K562 (cell line): ENCODE measurements around the gene QKI. TPM values are rescaled to one million over a fixed set of nuclear protein-coding genes. Genes with fewer than 3 reads are reported as not detected.
A peak's percentile ranks its signal among the peaks of the same experiment; 100 is the strongest.

Source experiments
- ATAC-seq: fragments of 200-7000 bp; cut with Tn5 transposase; 3 replicates; pipeline ENCODE4 v1.9.1; 2020; ENCODE audit warnings: moderate library complexity
- BruUV-seq: library from RNA; stranded (reverse); fragments of 400-500 nt; replicated peaks from 2 replicates; lab custom pipeline; 2021; lab: Mats Ljungman, UMichigan
- CTCF ChIA-PET: fragments of 300-600 bp; formaldehyde crosslinking; extraction: SDS; loops from one replicate; lab custom pipeline; 2021; ENCODE audit warnings: low intra/inter-chr PET ratio; lab: Yijun Ruan, JAX
- POLR2A ChIA-PET: fragments of 300-600, 350-650 bp; sonication (Branson Sonifier 250); formaldehyde crosslinking; extraction: SDS; loops from one replicate; lab custom pipeline; 2021; ENCODE audit warnings: antibody characterized with exemption, inconsistent platforms; lab: Yijun Ruan, JAX
- DNase-seq, 4 experiments: peaks; one replicate each; pipeline versions ENCODE4 v3.0.0 to v3.0.0-alpha.2; 2011 to 2018; ENCODE audit warnings: low spot score in 3 of 4, mixed read lengths in 3 of 4; ENCODE audit errors: extremely low read depth in 1 of 4
- FAIRE-seq: peaks from 2 replicates; lab custom pipeline; 2011; peaks lifted over from hg19 to GRCh38; lab: Jason Lieb, UNC
- H2AFZ ChIP-seq: 2 replicates; pipeline ENCODE4 v1.6.0; 2011; ENCODE audit warnings: low read depth, low read length, control low read depth, inconsistent platforms
- H3K27ac ChIP-seq: fragments of 200-600 bp; 3 replicates; pipeline ENCODE4 v1.8.0; 2011; ENCODE audit warnings: low read depth, mild to moderate bottlenecking, control low read depth, inconsistent platforms, low read length, moderate library complexity, mixed read lengths; ENCODE audit errors: extremely low read depth
- H3K27me3 ChIP-seq, 2 experiments: fragments of 300-600 bp in 1 of 2; 2 replicates in 1 of 2; 3 replicates in 1 of 2; pipeline versions ENCODE4 v1.6.0 to v1.8.0; 2011; ENCODE audit warnings: inconsistent platforms in 2 of 2, low read length in 2 of 2, mild to moderate bottlenecking in 1 of 2, mixed read lengths in 1 of 2, moderate library complexity in 1 of 2; ENCODE audit not compliant: control insufficient read depth in 2 of 2, insufficient read depth in 2 of 2
- H3K36me3 ChIP-seq: fragments of 300-600 bp; 3 replicates; pipeline ENCODE4 v1.8.0; 2011; ENCODE audit warnings: mild to moderate bottlenecking, low read length, inconsistent platforms; ENCODE audit not compliant: control insufficient read depth, insufficient read depth
- H3K4me1 ChIP-seq, 2 experiments: fragments of 200-600 bp in 1 of 2; replicated peaks in 1 of 2; 2 replicates in 1 of 2; 3 replicates in 1 of 2; pipeline versions ENCODE4 v1.5.1 to v1.8.0; 2011; ENCODE audit warnings: inconsistent platforms in 2 of 2, low read length in 2 of 2, mild to moderate bottlenecking in 1 of 2, mixed read lengths in 1 of 2, moderate library complexity in 1 of 2; ENCODE audit not compliant: control insufficient read depth in 2 of 2, insufficient read depth in 2 of 2
- H3K4me2 ChIP-seq: 2 replicates; pipeline ENCODE4 v1.6.1; 2011; ENCODE audit warnings: low read length, control low read depth, inconsistent platforms, mixed read lengths; ENCODE audit not compliant: insufficient read depth
- H3K4me3 ChIP-seq: fragments of 200-600 bp; sonication (generic), shearing (Covaris generic); 2 replicates; pipeline ENCODE4 v1.5.1; 2016; ENCODE audit warnings: control low read depth, inconsistent platforms
- H3K79me2 ChIP-seq: fragments of 200-600 bp; 3 replicates; pipeline ENCODE4 v1.8.0; 2011; ENCODE audit warnings: low read length, inconsistent platforms; ENCODE audit not compliant: control insufficient read depth, insufficient read depth
- H3K9ac ChIP-seq, 2 experiments: 2 replicates each; pipeline versions ENCODE4 v1.6.0 to v1.6.1; 2011; ENCODE audit warnings: low read depth in 2 of 2, low read length in 2 of 2, control low read depth in 1 of 2, inconsistent platforms in 1 of 2, mild to moderate bottlenecking in 1 of 2, mixed read lengths in 1 of 2; ENCODE audit not compliant: insufficient read depth in 1 of 2
- H3K9me1 ChIP-seq: one replicate; pipeline ENCODE4 v1.6.0; 2011; ENCODE audit warnings: inconsistent platforms, mild to moderate bottlenecking, low read length, moderate library complexity; ENCODE audit not compliant: control insufficient read depth, insufficient read depth
- H3K9me3 ChIP-seq: replicated peaks from 2 replicates; pipeline ENCODE4 v1.5.1; 2011; ENCODE audit warnings: low read depth, low read length, inconsistent platforms; ENCODE audit not compliant: control insufficient read depth, insufficient read depth
- H4K20me1 ChIP-seq: replicated peaks from 2 replicates; pipeline ENCODE4 v1.6.1; 2011; ENCODE audit warnings: low read length, inconsistent platforms, mixed read lengths; ENCODE audit not compliant: control insufficient read depth, insufficient read depth
- ELK1 ChIP-seq: sonication (generic); formaldehyde crosslinking; IDR thresholded peaks from 2 replicates; pipeline ENCODE4 v1.8.1; 2022; ENCODE audit warnings: missing genetic modification reagents
- ETV6 ChIP-seq, 3 experiments: fragments of 150-350 bp in 1 of 3; sonication (generic) in 1 of 3; formaldehyde crosslinking in 1 of 3; IDR thresholded peaks; 2 replicates each; pipeline versions ENCODE4 v1.6.1 to v1.8.0; 2014 to 2022; ENCODE audit warnings: borderline replicate concordance in 2 of 3, low read depth in 2 of 3, antibody characterized with exemption in 1 of 3, low read length in 1 of 3, mild to moderate bottlenecking in 1 of 3, missing genetic modification reagents in 1 of 3
- FOXA3 ChIP-seq, 2 experiments: fragments of 450-650 bp in 1 of 2; sonication (generic) in 1 of 2; formaldehyde crosslinking; IDR thresholded peaks in 1 of 2; conservative IDR thresholded peaks in 1 of 2; 2 replicates each; pipeline versions ENCODE4 v1.4.0 to v1.8.0; 2020 to 2022; ENCODE audit warnings: mild to moderate bottlenecking in 2 of 2, missing genetic modification reagents in 1 of 2
- MEF2A ChIP-seq: IDR thresholded peaks from 2 replicates; pipeline ENCODE4 v1.6.1; 2011; ENCODE audit warnings: low read depth, mild to moderate bottlenecking, low read length, moderate library complexity; ENCODE audit not compliant: control insufficient read depth
- PKNOX1 ChIP-seq: fragments of 450-650 bp; IDR thresholded peaks from 2 replicates; pipeline ENCODE4 v1.6.1; 2016
- RBM17 ChIP-seq: fragments of 200-400 bp; formaldehyde crosslinking; IDR thresholded peaks from 2 replicates; pipeline ENCODE4 v1.6.1; 2017; ENCODE audit warnings: low read depth, mild to moderate bottlenecking, low read length, borderline replicate concordance
- SMAD3 ChIP-seq: fragments of 450-650 bp; formaldehyde crosslinking; conservative IDR thresholded peaks from 2 replicates; pipeline ENCODE4 v1.4.0; 2020; ENCODE audit warnings: mild to moderate bottlenecking
- SMAD4 ChIP-seq: fragments of 250-450 bp; sonication (Bioruptor Pico); conservative IDR thresholded peaks from 2 replicates; pipeline ENCODE4 v1.8.0; 2021; ENCODE audit warnings: inconsistent platforms, mild to moderate bottlenecking, moderate library complexity
- ZNF511 ChIP-seq: sonication (generic); formaldehyde crosslinking; IDR thresholded peaks from 2 replicates; pipeline ENCODE4 v1.8.0; 2022; ENCODE audit warnings: mild to moderate bottlenecking, missing genetic modification reagents
- WGBS: fragments of 100-300 bp; shearing (Covaris generic); methylation state at CpG from one replicate; pipeline ENCODE4 v1.1.6; 2016; ENCODE audit warnings: low coverage, mixed read lengths; ENCODE audit not compliant: insufficient coverage; ENCODE audit errors: missing lambda C conversion rate; 5-methylcytosine and 5-hydroxymethylcytosine counted together
- in situ Hi-C: fragments of 300-500 bp; cut with MboI; formaldehyde crosslinking; loops from 4 replicates; pipeline ENCODE4 v1.15.0; 2018; ENCODE audit warnings: inconsistent platforms, mixed read lengths
- intact Hi-C: fragments of 100-400 bp; cut with micrococcal nuclease; formaldehyde crosslinking; loops from 2 replicates; pipeline ENCODE4 v1.14.2; 2022
- polyA plus RNA-seq, 8 experiments: library from polyadenylated mRNA; depleted of rRNA in 4 of 8; stranded (reverse) in 5 of 8; unstranded in 3 of 8; fragments of >200 nt; fragmentation: Nextera tagmentation in 2 of 8; fragmentation: Illumina TruSeq in 1 of 8; extraction: Ambion mirVana in 2 of 8; extraction: Trizol in 1 of 8; gene quantifications; 2 replicates each; pipeline versions ENCODE4 v1.2.1 to v1.2.3, GENCODE V29; 2011 to 2014; ENCODE audit warnings: inconsistent platforms in 1 of 8, missing spikeins in 1 of 8
- total RNA-seq, 7 experiments: library from RNA; depleted of rRNA in 6 of 7; stranded (reverse); fragments of >200 nt in 6 of 7; fragmentation: Illumina TruSeq in 2 of 7; extraction: Trizol in 2 of 7; gene quantifications; 2 replicates each; pipeline versions ENCODE4 v1.2.1 to v1.2.3, GENCODE V29; 2011 to 2021; ENCODE audit warnings: low replicate concordance in 1 of 7

QKI gene
- total and polyA plus RNA-seq, 9 of the 15 experiments (the other 6 are each of a cell fraction or from before 2014, with no cell fraction given), result 20.4 to 215 (median 123) TPM

- no peak for TF ChIP-seq RBM17
- no peak for TF ChIP-seq SMAD4 (CRISPR knock-in tag)
- TF ChIP-seq FOXA3 (CRISPR knock-in tag; conservative IDR thresholded peaks at IDR 0.05 in 1 of 2, IDR thresholded peaks at IDR 0.05 in 1 of 2), result no peak
- TF ChIP-seq ELK1 (CRISPR knock-in tag), result no peak
- TF ChIP-seq MEF2A, result no peak
- TF ChIP-seq SMAD3 (CRISPR knock-in tag), result no peak
- no peak for TF ChIP-seq ETV6 (IDR thresholded peaks at IDR 0.05; ENCODE audit: borderline replicate concordance in 1 of 2, low read depth in 2 of 2, low read length in 1 of 2)
- no peak for TF ChIP-seq ETV6 (CRISPR knock-in tag; IDR thresholded peaks at IDR 0.05; ENCODE audit: borderline replicate concordance)
These were observed 25.2 kb upstream of the QKI start (continued) for GRCh38 chr6:163389354-163389753.

GRCh38 chr6:163390770-163391169 lies 23.7 kb upstream of the QKI start:
- no peaks in the 10 kb centered on the region; a peak in 1 of 5 replicates for H3K4me1 ChIP-seq
- no peak overlapping the region for H3K4me3 ChIP-seq
- peaks cover 38 to 41% of the 10 kb centered on the region in 2 experiments for H3K27me3 ChIP-seq
- ATAC-seq (no peak), FAIRE-seq (no peak), DNase-seq (no peak)
- H3K9me3 ChIP-seq, result no peaks in the 10 kb centered on the region
- no peak overlapping the region for H3K9ac ChIP-seq
- H3K27ac ChIP-seq, result no peak overlapping the region
- ChIA-PET POLR2A (interaction anchor here (1.6 kb wide), 1 partner anchor 11 kb away, joined by 6 read pairs; no protein-coding TSS in a partner anchor), CTCF (no interaction called here)
- no peak for TF ChIP-seq ZNF511 (CRISPR knock-in tag)
- TF ChIP-seq PKNOX1, result peak; percentile 34
- no peaks in the 10 kb centered on the region for H3K36me3 ChIP-seq
- no peaks in the 10 kb centered on the region for H3K9me1 ChIP-seq
- no TSS peak for BruUV-seq
- no peak overlapping the region for H3K4me2 ChIP-seq
- no peaks in the 10 kb centered on the region for H3K79me2 ChIP-seq
- intact Hi-C loops, result no loop called here
- no peak overlapping the region for H2AFZ ChIP-seq
- in situ Hi-C loops, result no loop called here
- 29% methylated on average over 1 of the region's 1 CpG for WGBS
- H4K20me1 ChIP-seq, result no peaks in the 10 kb centered on the region
